Brain microvascular endothelial cell (primary cell): ENCODE data around the gene SAFB2.

Experiments used
- DNase-seq: peaks from one replicate; pipeline ENCODE4 v3.0.0-alpha.2; 2020
- H3K27ac ChIP-seq: fragments of 250-450 bp; sonication (Bioruptor Pico); 2 replicates; pipeline ENCODE4 v1.5.1; 2020; ENCODE audit warnings: mild to moderate bottlenecking, moderate library complexity
- H3K27me3 ChIP-seq: fragments of 250-450 bp; sonication (Bioruptor Pico); replicated peaks from 2 replicates; pipeline ENCODE4 v1.5.1; 2020; ENCODE audit warnings: mild to moderate bottlenecking
- H3K36me3 ChIP-seq: fragments of 250-450 bp; sonication (Bioruptor Pico); replicated peaks from 2 replicates; pipeline ENCODE4 v1.5.1; 2020; ENCODE audit warnings: mild to moderate bottlenecking
- H3K4me3 ChIP-seq: 2 replicates; pipeline ENCODE4 v1.5.1; 2011; ENCODE audit warnings: low read depth, mild to moderate bottlenecking, control low read depth, low read length, moderate library complexity
- in situ Hi-C: cut with HindIII; loops from 2 replicates; pipeline ENCODE4 v1.10.0; 2017; ENCODE audit warnings: low sequenced_read_pairs, low pct_ligation_motif_present
- TF ChIP-seq, protein P1 (sequence below): IDR thresholded peaks from 2 replicates; pipeline ENCODE4 v1.5.1; 2011; ENCODE audit warnings: low read depth, mild to moderate bottlenecking, moderate library complexity, low read length, control low read depth, inconsistent platforms; ENCODE audit errors: missing control alignments

SAFB2 gene

DNA sequence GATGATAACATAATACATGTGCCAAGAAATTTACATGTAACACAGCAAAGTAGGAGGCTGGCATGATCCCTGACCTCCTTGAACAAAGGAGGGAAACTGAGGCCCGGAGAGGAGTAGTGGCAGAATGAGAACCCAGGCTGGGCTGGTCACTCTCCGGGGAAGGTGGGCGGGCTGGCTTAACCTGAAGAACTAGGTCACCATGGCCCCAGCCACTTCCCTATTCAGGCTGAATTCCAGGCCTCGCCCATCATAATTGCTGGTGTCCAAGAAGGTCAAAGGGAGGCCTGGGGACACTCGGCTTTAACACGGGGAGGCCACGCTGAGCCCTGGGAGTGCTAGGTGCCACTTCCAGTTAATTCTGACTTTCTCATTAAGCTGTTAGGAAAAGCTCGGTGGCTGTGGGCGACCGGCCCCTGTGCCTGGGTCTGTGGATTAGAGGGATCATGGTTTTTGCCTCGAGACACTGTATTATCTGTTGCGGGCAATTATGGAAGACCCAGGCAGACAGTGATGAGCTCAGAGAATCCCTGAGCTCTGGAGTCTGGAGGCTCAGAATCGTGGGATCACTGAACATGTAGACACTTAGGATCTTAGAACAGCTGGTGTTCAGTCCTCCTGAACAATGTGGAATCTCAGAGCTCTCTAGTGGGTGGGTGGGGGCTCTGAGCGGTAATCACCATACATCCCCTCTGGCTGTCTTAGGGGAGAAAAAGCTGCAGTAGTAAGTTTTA, 49.9 kb downstream of the SAFB2 start:
- in situ Hi-C loops = no loop called here
- Histone ChIP-seq H3K4me3 (no peak overlapping the region), H3K36me3 (no peaks in the 10 kb centered on the region), H3K27me3 (peaks cover 4% of the 10 kb centered on the region), H3K27ac (no peak overlapping the region)
- TF ChIP-seq, protein P1, sequence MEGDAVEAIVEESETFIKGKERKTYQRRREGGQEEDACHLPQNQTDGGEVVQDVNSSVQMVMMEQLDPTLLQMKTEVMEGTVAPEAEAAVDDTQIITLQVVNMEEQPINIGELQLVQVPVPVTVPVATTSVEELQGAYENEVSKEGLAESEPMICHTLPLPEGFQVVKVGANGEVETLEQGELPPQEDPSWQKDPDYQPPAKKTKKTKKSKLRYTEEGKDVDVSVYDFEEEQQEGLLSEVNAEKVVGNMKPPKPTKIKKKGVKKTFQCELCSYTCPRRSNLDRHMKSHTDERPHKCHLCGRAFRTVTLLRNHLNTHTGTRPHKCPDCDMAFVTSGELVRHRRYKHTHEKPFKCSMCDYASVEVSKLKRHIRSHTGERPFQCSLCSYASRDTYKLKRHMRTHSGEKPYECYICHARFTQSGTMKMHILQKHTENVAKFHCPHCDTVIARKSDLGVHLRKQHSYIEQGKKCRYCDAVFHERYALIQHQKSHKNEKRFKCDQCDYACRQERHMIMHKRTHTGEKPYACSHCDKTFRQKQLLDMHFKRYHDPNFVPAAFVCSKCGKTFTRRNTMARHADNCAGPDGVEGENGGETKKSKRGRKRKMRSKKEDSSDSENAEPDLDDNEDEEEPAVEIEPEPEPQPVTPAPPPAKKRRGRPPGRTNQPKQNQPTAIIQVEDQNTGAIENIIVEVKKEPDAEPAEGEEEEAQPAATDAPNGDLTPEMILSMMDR = no peak
- no peak for DNase-seq

DNA sequence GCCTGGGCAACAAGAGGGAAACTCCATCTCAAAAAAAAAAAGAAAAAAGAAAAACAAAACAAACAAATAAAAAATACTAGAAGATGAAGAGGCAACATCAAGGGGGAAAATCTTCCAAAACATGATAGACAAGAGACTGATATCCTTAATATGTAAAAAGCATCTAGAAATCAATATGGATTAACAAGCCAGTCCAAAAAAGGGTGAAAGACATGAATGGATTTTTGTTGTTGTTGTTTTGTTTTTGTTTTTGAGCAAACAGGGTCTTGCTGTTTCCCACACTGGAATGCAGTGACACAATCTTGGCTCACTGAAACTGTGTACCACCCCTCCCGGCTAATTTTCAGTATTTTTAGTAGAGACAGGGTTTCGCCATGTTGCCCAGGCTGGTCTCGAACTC, 50.8 kb downstream of the SAFB2 start:
- no peaks in the 10 kb centered on the region for H3K36me3 ChIP-seq

DNA sequence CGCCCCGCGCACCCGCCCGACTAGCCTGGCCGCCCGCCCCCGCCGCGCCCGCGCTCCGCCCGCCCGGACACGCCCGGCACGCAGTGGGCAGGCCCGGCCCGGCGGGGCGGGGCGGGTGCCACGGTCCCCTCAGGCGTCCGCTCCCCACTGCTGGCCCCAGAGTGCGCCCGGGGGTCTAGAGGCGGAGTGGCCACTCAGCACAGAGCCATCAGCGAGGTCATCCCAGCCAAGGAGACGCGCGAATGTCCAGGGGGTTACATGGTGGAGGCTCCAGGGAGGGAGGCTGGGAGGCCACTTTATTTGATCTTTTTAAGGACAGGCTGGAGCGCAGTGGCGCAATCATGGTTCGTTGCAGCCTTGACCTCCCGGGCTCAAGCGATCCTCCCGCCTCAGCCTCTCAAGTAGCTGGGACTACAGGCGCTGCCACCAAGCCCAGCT, 54.6 kb downstream of the SAFB2 start:
- Histone ChIP-seq H3K27me3 (peaks cover 24% of the 10 kb centered on the region), H3K4me3 (no peak overlapping the region), H3K36me3 (no peaks in the 10 kb centered on the region), H3K27ac (no peak overlapping the region)
- in situ Hi-C loops = no loop called here
- TF ChIP-seq, protein P1 = no peak
- no peak for DNase-seq

More for the DNA sequence above, 50.8 kb downstream of the SAFB2 start:
- Histone ChIP-seq H3K4me3 (no peak overlapping the region), H3K27me3 (peaks cover 12% of the 10 kb centered on the region), H3K27ac (no peak overlapping the region)
- TF ChIP-seq, protein P1 = no peak
- in situ Hi-C loops = no loop called here
- DNase-seq = no peak

DNA sequence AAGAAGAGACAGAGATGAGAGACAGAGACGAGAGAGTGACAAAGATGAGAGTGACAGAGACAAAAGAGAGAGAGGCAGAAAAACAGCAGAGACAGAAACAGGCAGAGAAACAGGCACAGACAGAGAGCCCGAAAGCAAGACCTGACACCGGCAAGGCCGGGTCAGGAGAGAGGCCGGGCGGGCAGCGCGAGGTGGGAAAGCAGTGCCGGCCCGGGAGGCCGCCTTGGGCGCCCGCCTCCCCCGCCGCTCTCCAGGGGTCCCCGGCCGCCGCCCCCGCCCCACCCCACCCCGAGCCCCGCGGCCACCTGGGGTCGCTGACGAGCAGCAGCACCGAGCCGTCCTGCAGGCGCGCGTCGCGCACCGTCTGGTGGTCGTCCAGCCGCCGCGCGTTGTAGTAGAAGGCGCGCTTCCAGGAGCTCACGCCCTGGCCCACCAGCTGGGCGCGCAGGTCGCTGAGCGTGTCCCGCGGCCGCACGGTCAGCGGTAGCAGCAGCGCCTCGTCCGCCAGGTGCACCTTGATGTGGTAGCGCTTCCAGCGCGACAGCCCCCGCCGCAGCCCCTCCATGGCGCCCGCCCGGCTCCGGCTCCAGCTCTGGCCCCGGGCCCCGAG, 55.1 kb downstream of the SAFB2 start, which contains the start of gene TINCR:
TSS of gene TINCR (minus strand) at position 594 of the 610 bp plus-strand sequence.
- Histone ChIP-seq H3K36me3 (no peaks in the 10 kb centered on the region), H3K4me3 (no peak within 1 kb of the TSS), H3K27ac (no peak within 1 kb of the TSS), H3K27me3 (peaks cover 24% of the 10 kb centered on the region)
- DNase-seq = no peak
- TF ChIP-seq, protein P1 = no peak
- in situ Hi-C loops = no loop called here

DNA sequence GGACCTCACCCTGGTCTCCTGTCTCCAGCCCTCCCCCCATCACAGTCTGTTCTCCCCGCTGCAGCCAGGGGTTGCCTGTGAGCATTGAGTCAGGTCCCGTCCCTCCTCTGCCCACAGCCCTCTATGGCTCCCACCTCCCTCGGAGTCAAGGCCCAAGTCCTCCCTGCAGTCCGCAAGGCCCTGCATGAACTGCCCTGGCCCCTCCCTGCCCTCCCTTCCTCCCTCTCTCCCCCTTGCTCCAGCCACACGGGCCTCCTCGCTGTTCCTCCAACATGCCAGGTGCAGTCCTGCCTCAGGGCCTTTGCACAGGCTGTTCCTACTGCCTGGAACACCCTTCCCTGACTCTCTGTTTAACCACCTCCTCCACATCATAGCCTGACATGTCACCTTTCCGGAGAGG, 57.6 kb downstream of the SAFB2 start:
- DNase-seq = no peak
- Histone ChIP-seq H3K27me3 (peaks cover 28% of the 10 kb centered on the region), H3K27ac (no peak overlapping the region), H3K4me3 (no peak overlapping the region), H3K36me3 (no peaks in the 10 kb centered on the region)
- in situ Hi-C loops = no loop called here
- TF ChIP-seq, protein P1 = no peak
